Measurements from ENCODE around the gene NOVA2.

GRCh38 chr19:45911291-45911690 is 62.4 kb downstream of the NOVA2 start:
- TF ChIP-seq, protein P1, sequence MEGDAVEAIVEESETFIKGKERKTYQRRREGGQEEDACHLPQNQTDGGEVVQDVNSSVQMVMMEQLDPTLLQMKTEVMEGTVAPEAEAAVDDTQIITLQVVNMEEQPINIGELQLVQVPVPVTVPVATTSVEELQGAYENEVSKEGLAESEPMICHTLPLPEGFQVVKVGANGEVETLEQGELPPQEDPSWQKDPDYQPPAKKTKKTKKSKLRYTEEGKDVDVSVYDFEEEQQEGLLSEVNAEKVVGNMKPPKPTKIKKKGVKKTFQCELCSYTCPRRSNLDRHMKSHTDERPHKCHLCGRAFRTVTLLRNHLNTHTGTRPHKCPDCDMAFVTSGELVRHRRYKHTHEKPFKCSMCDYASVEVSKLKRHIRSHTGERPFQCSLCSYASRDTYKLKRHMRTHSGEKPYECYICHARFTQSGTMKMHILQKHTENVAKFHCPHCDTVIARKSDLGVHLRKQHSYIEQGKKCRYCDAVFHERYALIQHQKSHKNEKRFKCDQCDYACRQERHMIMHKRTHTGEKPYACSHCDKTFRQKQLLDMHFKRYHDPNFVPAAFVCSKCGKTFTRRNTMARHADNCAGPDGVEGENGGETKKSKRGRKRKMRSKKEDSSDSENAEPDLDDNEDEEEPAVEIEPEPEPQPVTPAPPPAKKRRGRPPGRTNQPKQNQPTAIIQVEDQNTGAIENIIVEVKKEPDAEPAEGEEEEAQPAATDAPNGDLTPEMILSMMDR (IDR thresholded peaks at IDR 0.05), result no peak
- TF ChIP-seq EZH2 (IDR thresholded peaks at IDR 0.05; ENCODE audit: borderline replicate concordance, insufficient read depth, low read depth, low read length, poor library complexity, severe bottlenecking), result no peak

All from B cell (primary cell).